Effector CD8-positive, alpha-beta T cell (primary cell): Measurements from ENCODE around the gene BMPR1A.

Experiments used
- DNase-seq: peaks from one replicate; lab custom pipeline; 2025; lab: John Stamatoyannopoulos, UW

Gene BMPR1A

GRCh38 chr10:86956848-86957448 is 200.5 kb downstream of the BMPR1A start:
- DNase-seq = no peak

GRCh38 chr10:86957471-86958115 is 201.2 kb downstream of the BMPR1A start, which contains the start of gene MMRN2:
TSS of gene MMRN2 (minus strand) at chr10:86957615. CDS start at chr10:86957541, 74 bp downstream.
- DNase-seq = no peak

GRCh38 chr10:86958116-86958900 is 201.9 kb downstream of the BMPR1A start, which contains the start of gene SNCG:
TSS of gene SNCG (plus strand) at chr10:86958599. CDS start at chr10:86958698, 99 bp downstream.
- no peak for DNase-seq

GRCh38 chr10:86958901-86959736 is 202.7 kb downstream of the BMPR1A start:
- DNase-seq = no peak

- no peak for DNase-seq
Measured at GRCh38 chr10:86959737-86960002, 203.3 kb downstream of the BMPR1A start.

- no peak for DNase-seq
Measured at GRCh38 chr10:86960003-86960862, 203.8 kb downstream of the BMPR1A start.

GRCh38 chr10:86960863-86961434 is 204.5 kb downstream of the BMPR1A start:
- DNase-seq = no peak

- DNase-seq = no peak
Measured at GRCh38 chr10:86961481-86962091, 205.2 kb downstream of the BMPR1A start.

GRCh38 chr10:86962136-86962980 is 205.9 kb downstream of the BMPR1A start:
- DNase-seq = no peak

- DNase-seq = no peak
Measured at GRCh38 chr10:86962981-86963310, 206.5 kb downstream of the BMPR1A start.

GRCh38 chr10:86963341-86963919 is 207.0 kb downstream of the BMPR1A start:
- no peak for DNase-seq

- no peak for DNase-seq
Measured at GRCh38 chr10:86964061-86964846, 207.8 kb downstream of the BMPR1A start.

GRCh38 chr10:86964847-86965190 is 208.4 kb downstream of the BMPR1A start:
- no peak for DNase-seq

- no peak for DNase-seq
Measured at GRCh38 chr10:86965986-86966654, 209.7 kb downstream of the BMPR1A start.

GRCh38 chr10:86967481-86967941 is 211.1 kb downstream of the BMPR1A start:
- no peak for DNase-seq

GRCh38 chr10:86968271-86968993 is 212.0 kb downstream of the BMPR1A start, which contains the start of gene ADIRF:
TSS of gene ADIRF (plus strand) at chr10:86968482. CDS start at chr10:86968545, 63 bp downstream.
- no peak for DNase-seq

GRCh38 chr10:86968994-86969355 is 212.6 kb downstream of the BMPR1A start:
- no peak for DNase-seq
